Ureter (tissue), 1 donor: ENCODE measurements around the gene MGAT3. TPM values are rescaled to one million over a fixed set of nuclear protein-coding genes. Genes with fewer than 3 reads are reported as not detected.

Source experiments
- DNase-seq: peaks from one replicate; pipeline ENCODE4 v3.0.0-alpha.2; 2020; ENCODE audit warnings: low spot score
- total RNA-seq: library from RNA; stranded (reverse); gene quantifications from one replicate; pipeline ENCODE4 v1.2.4, GENCODE V29; 2023
- donor health status: DM: yes; HTN: yes; CAD: no.

MGAT3 gene
- total RNA-seq, 1 donor from 2014 or later, result 12.9 TPM

GRCh38 chr22:39450258-39450955 lies 6.4 kb upstream of the MGAT3 start:
- DNase-seq, result no peak

- DNase-seq, result no peak
These were observed 4.1 kb upstream of the MGAT3 start for GRCh38 chr22:39452740-39453040.

GRCh38 chr22:39453765-39454378 lies 2.9 kb upstream of the MGAT3 start:
- DNase-seq, result no peak

- DNase-seq, result no peak
These were observed 2.4 kb upstream of the MGAT3 start for GRCh38 chr22:39454385-39454871.

GRCh38 chr22:39457198-39457555 lies 365 bp downstream of the MGAT3 start:
- no peak for DNase-seq

GRCh38 chr22:39457556-39458443 lies 988 bp downstream of the MGAT3 start:
- no peak for DNase-seq

GRCh38 chr22:39458444-39459083 lies 1.8 kb downstream of the MGAT3 start:
- DNase-seq, result no peak

GRCh38 chr22:39459681-39460080 lies 2.9 kb downstream of the MGAT3 start:
- DNase-seq, result no peak

- DNase-seq, result no peak
These were observed 5.8 kb downstream of the MGAT3 start for GRCh38 chr22:39462443-39463221.

- DNase-seq, result no peak
These were observed 6.5 kb downstream of the MGAT3 start for GRCh38 chr22:39463277-39463676.

GRCh38 chr22:39463931-39464390 lies 7.1 kb downstream of the MGAT3 start:
- no peak for DNase-seq

- no peak for DNase-seq
These were observed 9.6 kb downstream of the MGAT3 start for GRCh38 chr22:39466228-39467006.

GRCh38 chr22:39467390-39467895 lies 10.6 kb downstream of the MGAT3 start:
- DNase-seq, result no peak

- no peak for DNase-seq
These were observed 11.9 kb downstream of the MGAT3 start for GRCh38 chr22:39468487-39469325.

GRCh38 chr22:39469326-39469680 lies 12.5 kb downstream of the MGAT3 start:
- no peak for DNase-seq

GRCh38 chr22:39469681-39470450 lies 13.1 kb downstream of the MGAT3 start:
- DNase-seq, result no peak

GRCh38 chr22:39470451-39471291 lies 13.9 kb downstream of the MGAT3 start:
- no peak for DNase-seq
